ENCODE results near the gene SYNRG. TPM values are rescaled to one million over a fixed set of nuclear protein-coding genes. Genes with fewer than 3 reads are reported as not detected.

Gene SYNRG
- total and polyA plus RNA-seq, 2 donors (not counting 3 experiments of a cell fraction or from before 2014, with no cell fraction given), result 15.3 to 42.2 TPM

- FAIRE-seq (no peak), DNase-seq (ENCODE audit: low read depth, low spot score) (no peak)
- Histone ChIP-seq H3K4me3 (replicated peaks in 1 of 3; ENCODE audit: insufficient read depth in 1 of 3, low read depth in 1 of 3, low read length in 3 of 3) (no peak overlapping the region), H3K27me3 (ENCODE audit: control insufficient read depth in 2 of 2, insufficient read depth in 2 of 2, low read length in 2 of 2) (no peaks in the 10 kb centered on the region), H3K4me1 (ENCODE audit: control insufficient read depth, extremely low read depth, insufficient read depth, low read length) (no peaks in the 10 kb centered on the region), H3K79me2 (ENCODE audit: control insufficient read depth, insufficient read depth, low read length) (no peaks in the 10 kb centered on the region), H4K20me1 (replicated peaks; ENCODE audit: control insufficient read depth, extremely low read depth, insufficient read depth, low read length) (no peaks in the 10 kb centered on the region), H3K9me1 (replicated peaks; ENCODE audit: control insufficient read depth, extremely low read depth, insufficient read depth, low read length) (no peaks in the 10 kb centered on the region), H3K9ac (replicated peaks; ENCODE audit: extremely low read depth, insufficient read depth, low read length) (no peak overlapping the region), H3K9me3 (replicated peaks; ENCODE audit: control insufficient read depth, insufficient read depth, low read length) (no peaks in the 10 kb centered on the region), H3K27ac (ENCODE audit: insufficient read depth, low read depth, low read length) (no peak overlapping the region), H2AFZ (ENCODE audit: low read depth, low read length) (no peak overlapping the region), H3K36me3 (ENCODE audit: control insufficient read depth in 2 of 2, extremely low read depth in 1 of 2, insufficient read depth in 2 of 2, low read length in 2 of 2) (no peaks in the 10 kb centered on the region), H3K4me2 (ENCODE audit: insufficient read depth, low read length) (no peak overlapping the region)
- ChIA-PET POLR2A (no interaction called here), CTCF (interaction anchor here (0.8 to 1.0 kb wide), 2 partner anchors 9 to 113 kb away, joined by 3 to 4 read pairs; no protein-coding TSS in a partner anchor)
- dilution Hi-C loops (cut with MboI; ENCODE audit: extremely low pct_ligation_motif_present, low sequenced_read_pairs) (no loop called here), intact Hi-C loops (cut with micrococcal nuclease) (loop anchor here (10.0 kb wide), 1 partner anchor 188 kb away; no protein-coding TSS in a partner anchor)
- TF ChIP-seq CTCF (IDR thresholded peaks at IDR 0.05; ENCODE audit: extremely low read depth in 1 of 2, insufficient read depth in 1 of 2, low read depth in 1 of 2, low read length in 2 of 2) (no peak), MAX (IDR thresholded peaks at IDR 0.05; ENCODE audit: insufficient read depth, insufficient read length) (no peak), GATA2 (IDR thresholded peaks at IDR 0.05; ENCODE audit: insufficient read depth, insufficient read length, low read depth, low read length) (no peak), JUN (IDR thresholded peaks at IDR 0.05; ENCODE audit: borderline replicate concordance, insufficient read depth, insufficient read length, low read depth) (no peak), EZH2 (IDR thresholded peaks at IDR 0.05; ENCODE audit: borderline replicate concordance, low read depth, low read length, severe bottlenecking) (no peak), POLR2A (IDR thresholded peaks at IDR 0.05; ENCODE audit: low read depth, low read length) (no peak), MYC (IDR thresholded peaks at IDR 0.05; ENCODE audit: low read depth, low read length) (no peak), FOS (IDR thresholded peaks at IDR 0.05; ENCODE audit: borderline replicate concordance, insufficient read depth, low read length) (no peak), POLR2AphosphoS5 (IDR thresholded peaks at IDR 0.05; ENCODE audit: insufficient read depth, low read depth, low read length) (no peak)
- BruUV-seq (replicated peaks), result no TSS peak
Observed at GRCh38 chr17:37657202-37657601, 48.0 kb upstream of the SYNRG start.

Measured in endothelial cell of umbilical vein (primary cell).